Mesothelial cell of epicardium (in vitro differentiated cells): ENCODE data around the gene BRF1. TPM values are rescaled to one million over a fixed set of nuclear protein-coding genes. Genes with fewer than 3 reads are reported as not detected.

Source experiments
- DNase-seq, 2 experiments: peaks; one replicate each; pipeline ENCODE4 v3.0.0; 2021; ENCODE audit warnings: low spot score in 2 of 2; ENCODE audit not compliant: unreplicated experiment in 2 of 2
- H3K27ac Mint-ChIP-seq: 2 replicates; pipeline ENCODE4 v1.8.0; 2021; ENCODE audit warnings: mixed read lengths
- H3K27me3 Mint-ChIP-seq: 2 replicates; pipeline ENCODE4 v1.8.0; 2021; ENCODE audit warnings: low read depth, mixed read lengths
- H3K36me3 Mint-ChIP-seq: 2 replicates; pipeline ENCODE4 v1.8.0; 2021; ENCODE audit warnings: mixed read lengths
- H3K4me1 Mint-ChIP-seq: 2 replicates; pipeline ENCODE4 v1.8.0; 2021; ENCODE audit warnings: mixed read lengths
- H3K4me3 Mint-ChIP-seq: 2 replicates; pipeline ENCODE4 v1.8.0; 2021; ENCODE audit warnings: mild to moderate bottlenecking, moderate library complexity, mixed read lengths
- H3K9me3 Mint-ChIP-seq: 2 replicates; pipeline ENCODE4 v1.8.0; 2021; ENCODE audit warnings: mixed read lengths
- total RNA-seq: library from RNA; stranded (reverse); gene quantifications from 3 replicates; pipeline ENCODE4 v1.2.1, GENCODE V29; 2021
- TF ChIP-seq, protein P1 (sequence below): fragments of 200-600 bp; sonication (generic); IDR thresholded peaks from one replicate; pipeline ENCODE4 v1.5.0; 2021; ENCODE audit warnings: antibody characterized with exemption; ENCODE audit not compliant: unreplicated experiment

Gene BRF1, protein sequence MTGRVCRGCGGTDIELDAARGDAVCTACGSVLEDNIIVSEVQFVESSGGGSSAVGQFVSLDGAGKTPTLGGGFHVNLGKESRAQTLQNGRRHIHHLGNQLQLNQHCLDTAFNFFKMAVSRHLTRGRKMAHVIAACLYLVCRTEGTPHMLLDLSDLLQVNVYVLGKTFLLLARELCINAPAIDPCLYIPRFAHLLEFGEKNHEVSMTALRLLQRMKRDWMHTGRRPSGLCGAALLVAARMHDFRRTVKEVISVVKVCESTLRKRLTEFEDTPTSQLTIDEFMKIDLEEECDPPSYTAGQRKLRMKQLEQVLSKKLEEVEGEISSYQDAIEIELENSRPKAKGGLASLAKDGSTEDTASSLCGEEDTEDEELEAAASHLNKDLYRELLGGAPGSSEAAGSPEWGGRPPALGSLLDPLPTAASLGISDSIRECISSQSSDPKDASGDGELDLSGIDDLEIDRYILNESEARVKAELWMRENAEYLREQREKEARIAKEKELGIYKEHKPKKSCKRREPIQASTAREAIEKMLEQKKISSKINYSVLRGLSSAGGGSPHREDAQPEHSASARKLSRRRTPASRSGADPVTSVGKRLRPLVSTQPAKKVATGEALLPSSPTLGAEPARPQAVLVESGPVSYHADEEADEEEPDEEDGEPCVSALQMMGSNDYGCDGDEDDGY
- 72.8 to 78.6 TPM (median 75.0 TPM) in 3 replicates for total RNA-seq

DNA sequence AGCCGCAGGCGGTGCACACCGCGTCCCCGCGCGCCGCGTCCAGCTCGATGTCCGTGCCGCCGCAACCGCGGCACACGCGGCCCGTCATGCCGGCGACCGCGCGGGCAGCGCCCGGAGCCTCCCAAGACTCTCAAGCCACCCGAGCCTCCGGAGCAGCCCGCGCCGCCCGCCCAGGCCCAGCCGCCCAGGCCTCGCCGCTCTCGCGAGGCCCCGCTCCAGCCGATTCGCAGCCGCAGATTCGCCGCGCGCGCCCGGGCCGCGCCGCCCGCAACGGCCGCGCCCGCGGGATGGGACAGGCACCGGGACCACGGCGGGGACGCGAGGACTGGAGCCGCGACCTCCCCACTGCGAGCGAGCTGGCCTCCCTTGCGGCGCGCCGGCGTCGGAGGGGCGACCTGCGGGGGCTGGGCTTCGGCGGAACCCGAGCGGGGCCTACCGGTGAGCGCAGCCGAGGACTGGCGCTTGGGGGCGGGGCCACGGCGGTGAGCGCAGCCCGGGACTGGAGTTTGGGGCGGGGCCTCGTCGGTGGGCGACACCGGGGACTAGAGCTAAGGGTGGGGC is at the start of gene BRF1:
Gene BRF1 (minus strand): TSS at position 460 of the 561 bp plus-strand sequence. CDS start 372 bp downstream, at position 88.
- peak within 1 kb of the TSS; percentile 94 for H3K27ac Mint-ChIP-seq
- H3K4me1 Mint-ChIP-seq: peaks cover 9% of the 10 kb centered on the region
- peaks cover 4% of the 10 kb centered on the region for H3K9me3 Mint-ChIP-seq
- H3K4me3 Mint-ChIP-seq: peak within 1 kb of the TSS; percentile 89
- H3K36me3 Mint-ChIP-seq: no peaks in the 10 kb centered on the region
- no peaks in the 10 kb centered on the region for H3K27me3 Mint-ChIP-seq
- DNase-seq: peak; percentile 94 to 98
- TF ChIP-seq, protein P1, sequence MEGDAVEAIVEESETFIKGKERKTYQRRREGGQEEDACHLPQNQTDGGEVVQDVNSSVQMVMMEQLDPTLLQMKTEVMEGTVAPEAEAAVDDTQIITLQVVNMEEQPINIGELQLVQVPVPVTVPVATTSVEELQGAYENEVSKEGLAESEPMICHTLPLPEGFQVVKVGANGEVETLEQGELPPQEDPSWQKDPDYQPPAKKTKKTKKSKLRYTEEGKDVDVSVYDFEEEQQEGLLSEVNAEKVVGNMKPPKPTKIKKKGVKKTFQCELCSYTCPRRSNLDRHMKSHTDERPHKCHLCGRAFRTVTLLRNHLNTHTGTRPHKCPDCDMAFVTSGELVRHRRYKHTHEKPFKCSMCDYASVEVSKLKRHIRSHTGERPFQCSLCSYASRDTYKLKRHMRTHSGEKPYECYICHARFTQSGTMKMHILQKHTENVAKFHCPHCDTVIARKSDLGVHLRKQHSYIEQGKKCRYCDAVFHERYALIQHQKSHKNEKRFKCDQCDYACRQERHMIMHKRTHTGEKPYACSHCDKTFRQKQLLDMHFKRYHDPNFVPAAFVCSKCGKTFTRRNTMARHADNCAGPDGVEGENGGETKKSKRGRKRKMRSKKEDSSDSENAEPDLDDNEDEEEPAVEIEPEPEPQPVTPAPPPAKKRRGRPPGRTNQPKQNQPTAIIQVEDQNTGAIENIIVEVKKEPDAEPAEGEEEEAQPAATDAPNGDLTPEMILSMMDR: no peak

DNA sequence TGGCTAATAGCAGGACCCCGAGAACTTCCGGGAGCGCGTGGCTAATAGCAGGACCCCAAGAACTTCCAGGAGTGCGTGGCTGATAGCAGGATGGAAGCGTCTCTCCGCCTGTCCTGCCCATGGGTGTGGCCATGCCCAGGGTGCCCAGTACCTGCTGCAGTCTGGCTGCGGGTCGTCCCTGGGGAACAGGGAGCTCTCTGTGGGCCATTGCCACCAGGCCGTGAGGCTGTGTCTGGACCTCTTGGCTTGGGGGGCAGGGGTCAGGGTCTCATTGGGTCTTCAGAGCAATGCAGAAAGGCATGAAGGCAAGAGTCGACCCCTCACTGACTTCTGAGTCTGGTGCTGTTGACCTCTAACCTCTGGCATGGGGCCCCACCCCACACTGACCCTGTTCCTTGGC is 49.2 kb upstream of the BRF1 start:
- Mint-ChIP-seq H3K9me3 (peaks cover 5% of the 10 kb centered on the region), H3K4me3 (no peak overlapping the region), H3K27ac (no peak overlapping the region), H3K27me3 (no peaks in the 10 kb centered on the region), H3K36me3 (peaks cover 6% of the 10 kb centered on the region), H3K4me1 (peaks cover 2% of the 10 kb centered on the region)
- TF ChIP-seq, protein P1: no peak
- no peak for DNase-seq

DNA sequence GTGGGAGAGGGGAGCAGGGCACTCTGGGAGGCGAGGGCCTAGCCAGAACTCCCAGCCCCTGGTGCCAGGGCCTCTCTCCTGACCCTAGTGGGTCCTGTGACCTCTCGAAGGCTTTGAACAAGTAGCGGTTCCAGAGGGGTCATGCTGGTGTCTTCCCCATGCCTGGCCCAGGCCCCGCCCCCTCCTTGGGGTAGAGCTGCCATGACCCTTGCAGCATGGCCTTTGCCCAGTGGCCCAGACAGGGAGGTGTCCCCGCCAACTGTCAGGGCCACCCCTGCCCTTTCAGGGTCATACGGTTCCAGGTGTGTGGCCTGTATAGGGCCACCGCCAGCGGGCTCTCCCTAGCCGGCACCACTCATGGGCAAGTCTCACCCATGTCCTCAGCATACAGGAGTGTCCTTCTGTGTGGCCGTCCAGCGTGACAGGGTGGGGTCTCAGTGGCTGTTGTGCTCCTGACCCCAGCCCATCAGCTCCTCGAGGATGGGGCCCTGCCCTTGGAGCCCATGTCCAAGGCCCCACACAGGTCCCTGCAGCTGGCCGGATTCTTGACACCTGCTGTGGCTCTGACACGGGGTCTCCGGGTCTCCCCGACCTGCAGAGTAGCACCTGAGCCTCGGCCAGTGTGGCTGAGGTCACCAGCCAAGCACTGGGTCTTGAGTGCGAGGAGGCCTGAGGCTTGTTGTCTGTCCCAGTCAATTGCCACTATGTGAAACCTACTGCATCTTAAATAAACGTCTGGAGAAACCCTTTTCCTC is 48.3 kb upstream of the BRF1 start:
- H3K27me3 Mint-ChIP-seq: no peaks in the 10 kb centered on the region
- no peak for DNase-seq
- TF ChIP-seq, protein P1: no peak
- H3K4me1 Mint-ChIP-seq: peaks cover 2% of the 10 kb centered on the region
- H3K4me3 Mint-ChIP-seq: no peak overlapping the region
- no peak overlapping the region for H3K27ac Mint-ChIP-seq
- H3K36me3 Mint-ChIP-seq: peaks cover 6% of the 10 kb centered on the region
- peaks cover 11% of the 10 kb centered on the region for H3K9me3 Mint-ChIP-seq

DNA sequence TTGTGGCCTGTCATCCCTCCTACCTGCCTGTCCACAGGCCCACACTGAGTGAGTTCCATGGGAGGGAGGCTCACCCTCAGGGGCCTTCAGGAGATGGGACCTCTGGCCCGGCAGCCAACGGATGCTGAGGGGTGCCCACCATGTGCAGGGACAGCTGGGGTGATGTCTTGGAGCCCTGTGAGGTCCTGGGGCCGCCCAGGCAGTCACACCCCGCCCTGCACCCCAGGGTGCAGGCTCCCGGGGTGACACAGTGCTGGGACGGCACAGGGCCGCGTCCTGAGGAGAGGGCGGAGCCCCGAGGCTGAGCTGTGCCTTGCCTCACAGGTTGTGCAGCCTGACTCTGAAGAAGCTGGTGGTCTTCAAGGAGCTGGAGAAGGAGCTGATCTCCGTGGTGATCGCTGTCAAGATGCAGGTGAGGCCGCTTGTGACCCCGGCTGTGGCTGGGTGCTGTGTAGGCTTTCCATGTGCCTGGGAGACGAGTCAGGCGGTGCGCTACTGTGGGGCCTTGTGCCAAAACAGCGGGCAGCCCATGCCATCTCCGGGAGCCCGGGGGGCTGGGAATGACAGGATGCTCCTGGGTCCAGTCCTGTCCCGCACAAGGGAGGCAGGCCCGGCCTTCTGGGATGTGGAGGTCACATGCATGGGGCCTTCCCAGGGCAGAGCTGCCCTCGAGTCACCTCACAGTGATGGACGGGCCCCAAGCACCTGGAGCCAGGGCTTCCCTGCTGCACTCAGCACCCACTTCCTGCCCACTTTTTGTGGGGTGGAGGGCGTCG is 47.6 kb upstream of the BRF1 start:
- H3K4me1 Mint-ChIP-seq: peaks cover 2% of the 10 kb centered on the region
- TF ChIP-seq, protein P1: no peak
- H3K27me3 Mint-ChIP-seq: no peaks in the 10 kb centered on the region
- peaks cover 11% of the 10 kb centered on the region for H3K9me3 Mint-ChIP-seq
- no peak overlapping the region for H3K27ac Mint-ChIP-seq
- no peak for DNase-seq
- H3K36me3 Mint-ChIP-seq: peaks cover 7% of the 10 kb centered on the region
- no peak overlapping the region for H3K4me3 Mint-ChIP-seq

DNA sequence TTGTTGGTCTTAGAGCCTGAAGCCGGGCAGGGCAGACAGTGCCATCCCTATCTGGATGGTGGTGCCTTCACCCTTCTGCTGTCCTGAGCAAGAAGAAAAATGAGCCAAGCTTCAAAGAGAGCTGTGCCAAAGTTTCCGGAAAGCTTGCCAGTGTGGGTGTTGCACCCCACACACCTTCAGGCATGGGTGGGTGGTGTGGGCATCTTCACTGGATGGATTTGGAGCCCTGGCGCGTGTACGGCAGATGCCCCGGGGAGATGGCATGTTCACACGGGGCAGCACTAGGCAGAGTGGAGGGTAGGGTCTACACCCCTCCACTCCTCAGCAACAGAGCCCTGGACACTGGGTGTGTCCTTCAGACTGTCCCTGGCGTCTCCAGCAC is 46.8 kb upstream of the BRF1 start:
- no peaks in the 10 kb centered on the region for H3K27me3 Mint-ChIP-seq
- TF ChIP-seq, protein P1: no peak
- peaks cover 16% of the 10 kb centered on the region for H3K9me3 Mint-ChIP-seq
- no peak overlapping the region for H3K4me3 Mint-ChIP-seq
- no peak for DNase-seq
- peaks cover 12% of the 10 kb centered on the region for H3K36me3 Mint-ChIP-seq
- H3K27ac Mint-ChIP-seq: no peak overlapping the region
- peaks cover 2% of the 10 kb centered on the region for H3K4me1 Mint-ChIP-seq
